ENCODE data around the gene THNSL1.

- TF ChIP-seq CTCF (conservative IDR thresholded peaks at IDR 0.05; ENCODE audit: low read length) (no peak), EZH2phosphoT487 (IDR thresholded peaks at IDR 0.05; ENCODE audit: borderline replicate concordance) (no peak)
Measured at GRCh38 chr10:25038325-25038724, 21.9 kb downstream of the THNSL1 start.

All from Loucy (cell line).